Hematopoietic multipotent progenitor cell treated with erythropoietin and hydrocortisone succinate and interleukin-3 and kit ligand, for 17 days (in vitro differentiated cells): ENCODE results near the gene RAB43.
"Not testable (repeated sequence)": the region's sequence is repeated elsewhere in the genome, so short reads cannot be mapped to it uniquely, and the experiment has no call there.

Experiments used
- DNase-seq: peaks from one replicate; pipeline ENCODE4 v3.0.0-alpha.2; 2015; ENCODE audit warnings: low spot score

The RAB43 gene

DNA sequence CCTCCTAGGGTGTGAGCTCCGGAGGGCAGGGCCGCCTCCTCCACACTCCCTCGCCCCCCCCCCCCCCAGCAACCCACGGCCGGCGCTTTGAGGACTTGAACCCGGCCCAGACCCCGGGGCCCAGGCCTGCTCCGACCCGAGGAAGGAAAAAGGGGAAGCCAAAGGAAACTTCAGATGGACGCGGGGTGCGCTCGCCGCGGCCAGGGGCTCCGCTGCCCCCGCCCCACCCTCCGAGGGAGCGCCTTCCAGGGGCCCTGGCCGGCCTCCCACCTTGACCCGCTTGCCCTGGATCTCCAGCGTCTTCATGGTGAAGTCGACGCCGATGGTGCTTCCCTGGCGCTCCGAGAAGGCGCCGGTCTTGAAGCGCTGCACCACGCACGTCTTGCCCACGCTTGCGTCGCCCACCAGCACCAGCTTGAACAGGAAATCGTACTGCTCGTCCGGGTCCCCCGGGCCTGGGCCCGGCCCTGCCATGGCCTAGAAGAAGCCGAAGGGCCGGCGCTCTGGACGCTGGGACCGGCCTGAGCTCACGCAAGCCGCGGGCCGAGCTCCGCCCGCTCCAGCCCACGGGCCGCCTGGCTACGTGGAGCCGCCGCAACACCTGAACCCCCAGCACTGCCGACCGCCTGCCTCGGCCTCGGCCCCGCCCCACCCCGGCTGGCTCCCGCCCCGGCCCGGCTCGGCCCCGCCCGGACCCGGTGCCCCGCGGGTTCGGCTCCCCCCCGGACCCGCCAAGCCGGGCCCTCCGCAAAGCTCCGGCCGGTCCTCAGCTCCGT lies 400 bp downstream of the RAB43 start:
- DNase-seq = no peak

DNA sequence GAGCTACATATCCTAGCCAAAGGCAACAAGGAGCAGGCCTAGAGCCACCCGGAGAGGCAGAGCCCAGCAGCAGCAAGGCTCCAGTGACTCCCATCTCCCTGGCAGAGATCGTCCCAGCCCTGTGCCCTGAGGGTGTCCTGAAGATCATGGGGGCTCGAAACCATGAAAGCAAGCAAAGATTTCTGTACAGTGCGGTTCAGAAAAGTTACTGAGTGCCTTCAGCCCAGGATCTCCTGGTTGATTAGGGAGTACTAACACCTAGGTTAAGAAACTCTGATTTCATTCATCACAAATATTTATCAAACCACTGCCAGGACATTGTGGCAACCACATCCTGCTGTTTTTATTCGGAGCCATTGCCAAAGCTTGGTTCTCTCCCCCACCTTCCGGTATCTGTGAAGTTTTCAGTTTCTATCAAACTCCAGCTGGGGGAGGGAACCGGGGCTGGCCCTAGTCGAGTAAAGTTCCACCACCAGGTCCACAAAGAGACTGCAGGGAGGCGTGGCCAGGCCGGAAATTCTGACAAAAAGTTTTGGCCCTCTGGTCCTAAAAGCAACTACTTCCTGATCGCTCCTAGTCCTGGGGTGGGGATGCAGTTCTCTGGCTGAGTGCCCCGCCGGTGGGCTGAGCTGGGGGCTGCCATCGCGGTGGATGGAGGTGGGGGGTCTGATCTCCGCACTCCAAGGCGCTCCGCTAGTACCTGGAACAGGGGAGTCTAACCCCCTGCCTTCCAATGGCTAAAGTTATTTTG lies 1.2 kb downstream of the RAB43 start:
- peak; percentile 49 for DNase-seq

GRCh38 chr3:129119365-129120100 lies 2.1 kb downstream of the RAB43 start:
- DNase-seq = no peak

DNA sequence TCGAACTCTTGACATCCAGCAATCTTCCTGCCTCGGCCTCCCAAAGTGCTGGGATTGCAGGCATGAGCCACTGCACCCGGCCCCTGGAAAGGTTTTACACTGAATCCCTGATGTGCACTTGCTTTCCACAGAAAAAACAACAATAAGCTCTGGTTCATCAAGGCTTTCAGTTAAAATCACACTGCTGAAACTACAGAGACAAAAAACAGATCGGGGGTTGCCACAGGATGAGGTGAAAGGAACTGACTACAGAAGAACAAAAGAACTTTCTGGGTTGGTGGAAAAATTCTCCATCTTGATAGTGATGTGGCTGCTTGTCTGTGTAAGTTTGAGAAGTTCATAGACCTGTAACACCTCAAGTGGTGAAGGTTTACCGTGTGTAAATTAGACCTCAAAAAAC lies 2.9 kb downstream of the RAB43 start:
- no peak for DNase-seq

DNA sequence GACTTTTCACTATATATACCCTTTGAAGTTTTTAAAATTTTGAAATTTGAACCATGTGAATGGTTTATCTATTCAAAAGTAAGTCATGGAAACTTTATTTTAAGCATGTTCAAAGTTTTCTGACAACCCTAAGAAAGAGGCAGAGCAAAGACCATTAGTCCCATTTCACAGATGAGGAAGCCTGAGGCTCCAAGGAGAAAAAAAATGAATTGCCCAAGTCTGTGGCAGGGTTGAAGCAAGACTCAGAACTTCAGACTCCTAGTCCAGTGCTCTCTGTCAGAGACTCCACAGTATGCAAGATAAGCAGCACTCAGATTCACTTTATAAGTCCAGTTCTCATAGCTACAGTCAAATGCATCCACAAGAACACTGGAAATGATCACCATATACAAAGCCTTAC lies 4.5 kb downstream of the RAB43 start:
- DNase-seq = no peak

DNA sequence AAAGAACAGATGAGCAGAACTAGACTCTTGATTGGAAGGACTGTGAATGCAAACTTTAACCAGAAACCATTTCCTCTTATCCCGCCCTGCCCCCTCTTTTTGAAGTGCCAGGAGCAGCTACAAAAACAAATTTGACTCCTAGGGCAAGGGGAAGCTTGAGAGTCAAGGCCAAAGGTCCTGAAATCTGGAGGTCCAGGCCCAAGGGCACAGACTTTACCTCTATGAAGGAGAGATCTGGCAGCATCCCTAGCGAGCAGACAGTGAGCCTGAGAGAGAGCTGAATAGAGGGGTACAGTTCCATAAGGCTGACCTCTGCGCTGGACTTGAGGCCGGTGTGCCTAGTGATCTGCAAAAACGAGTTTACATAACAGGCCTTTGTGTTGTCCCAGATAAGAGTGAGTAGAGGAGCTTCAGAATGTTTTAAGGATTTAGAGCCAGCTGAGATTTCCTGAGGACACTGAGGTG lies 5.1 kb downstream of the RAB43 start:
- DNase-seq = no peak

DNA sequence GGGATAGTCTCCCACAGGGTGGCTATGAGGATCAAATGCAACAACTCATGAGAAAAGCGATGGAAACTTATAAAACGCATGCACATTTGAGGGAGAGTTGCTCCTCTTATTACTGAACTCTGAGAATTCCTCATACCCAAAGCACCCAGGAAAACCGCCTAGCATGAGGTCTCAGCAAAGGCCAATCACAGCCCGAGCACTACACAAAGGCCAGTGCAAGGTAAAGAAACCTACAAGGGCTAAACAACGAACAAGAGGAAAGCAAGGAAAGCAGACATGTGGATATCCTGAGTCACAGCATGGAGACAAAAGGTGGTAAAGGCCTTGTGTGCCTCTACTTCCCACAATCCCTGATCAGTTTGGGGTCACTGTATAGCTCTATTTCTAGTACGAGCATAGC lies 7.1 kb downstream of the RAB43 start:
- DNase-seq = no peak

DNA sequence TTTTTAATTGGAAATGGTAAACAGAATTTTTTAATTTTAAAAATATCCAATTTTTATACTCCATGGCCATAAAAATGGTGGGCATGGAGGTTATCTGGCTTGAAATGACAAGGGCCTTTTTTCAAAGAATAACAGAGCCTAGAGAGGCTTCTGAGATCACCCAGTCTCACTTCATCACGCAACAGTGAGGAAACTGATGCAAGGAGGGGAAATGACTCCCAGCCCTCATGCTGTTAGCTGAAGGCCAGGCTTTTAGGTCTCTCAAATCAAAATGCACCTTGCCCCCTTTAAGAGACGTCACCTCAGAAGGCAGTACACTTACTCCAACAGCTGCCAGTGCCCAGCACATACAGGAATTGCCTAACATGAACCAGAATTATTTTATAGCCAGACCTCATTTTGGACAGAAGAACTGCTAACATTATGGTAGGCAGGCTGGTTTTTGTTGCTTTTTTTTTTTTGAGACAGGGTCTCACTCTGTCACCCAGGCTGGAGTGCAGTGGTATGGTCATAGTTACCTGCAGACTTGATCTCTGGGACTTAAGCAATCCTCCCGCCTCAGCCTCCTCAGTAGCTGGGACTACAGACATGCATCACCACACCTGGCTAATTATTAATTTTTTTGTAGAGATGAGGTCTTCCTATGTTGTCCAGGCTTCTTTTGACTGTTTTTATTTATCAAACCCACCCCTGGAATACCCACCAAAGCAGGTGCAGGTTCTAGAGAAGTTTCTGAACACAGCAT lies 9.1 kb downstream of the RAB43 start:
- no peak for DNase-seq

GRCh38 chr3:129111076-129111780 lies 10.4 kb downstream of the RAB43 start:
- DNase-seq = not testable (repeated sequence)

- no peak for DNase-seq
Measured at GRCh38 chr3:129107793-129108192, 13.8 kb downstream of the RAB43 start.

DNA sequence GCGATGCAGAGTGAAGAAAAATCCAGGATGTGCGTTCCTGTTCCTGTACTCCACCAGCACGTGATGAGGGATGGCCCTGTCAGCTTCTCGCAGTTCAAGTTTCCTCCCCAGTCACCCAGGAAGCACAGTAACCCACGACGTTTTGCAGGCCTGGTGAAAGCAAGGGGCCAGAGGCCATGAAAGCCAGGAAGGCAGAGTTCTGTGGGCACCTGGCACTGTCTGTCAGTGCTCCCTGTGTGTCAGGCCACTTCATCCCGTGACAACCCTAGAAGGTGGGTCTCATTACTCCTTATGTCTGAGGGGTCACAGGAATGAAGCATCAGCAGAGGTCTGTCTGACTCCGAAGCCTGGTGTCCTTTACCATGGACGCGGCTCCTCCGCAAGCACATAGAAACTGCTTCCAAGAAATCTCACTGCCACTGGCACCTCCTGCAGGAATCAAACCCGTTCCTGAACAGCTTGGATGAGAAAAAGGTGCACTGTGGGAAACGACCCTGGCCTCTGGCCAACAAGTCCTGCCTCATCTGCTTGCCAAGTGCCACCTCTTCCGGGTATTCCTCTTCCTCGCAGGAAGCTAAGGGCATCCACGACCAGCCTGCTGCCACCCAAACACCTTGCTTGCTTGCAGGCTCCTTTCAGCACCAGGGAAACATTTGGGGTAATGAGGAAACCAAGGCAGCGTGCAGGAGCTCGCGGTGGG lies 14.6 kb downstream of the RAB43 start:
- no peak for DNase-seq

GRCh38 chr3:129106320-129106719 lies 15.3 kb downstream of the RAB43 start:
- DNase-seq = peak; percentile 57

GRCh38 chr3:129105862-129106261 lies 15.7 kb downstream of the RAB43 start:
- no peak for DNase-seq

DNA sequence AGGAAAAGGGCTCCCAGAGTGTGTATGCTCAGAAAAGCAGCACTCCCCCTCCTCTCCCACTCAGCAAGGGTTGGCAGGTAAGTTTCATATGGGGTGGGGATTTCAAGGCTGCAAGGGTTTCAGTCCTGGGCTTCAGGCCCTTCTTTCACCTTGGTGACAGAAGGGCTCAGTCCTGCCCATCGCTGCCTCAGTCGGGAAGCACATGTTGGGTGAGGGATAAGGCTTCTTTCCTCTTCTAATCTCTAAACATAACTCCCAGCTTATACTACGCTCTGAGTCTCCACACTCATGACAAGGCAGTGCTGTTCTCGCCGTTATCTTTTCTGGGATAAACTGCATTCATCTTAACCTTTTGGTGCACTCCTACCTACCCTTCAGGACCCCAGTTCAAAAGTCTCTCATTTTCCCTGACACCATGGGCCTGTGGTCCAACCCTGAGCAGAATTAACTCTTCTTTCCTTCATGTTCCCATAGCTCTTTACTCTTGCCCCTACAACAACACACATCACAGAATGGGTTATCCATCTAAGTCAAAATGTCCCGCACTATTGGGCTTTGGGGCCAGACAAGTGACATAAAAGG lies 17.0 kb downstream of the RAB43 start:
- DNase-seq = no peak

DNA sequence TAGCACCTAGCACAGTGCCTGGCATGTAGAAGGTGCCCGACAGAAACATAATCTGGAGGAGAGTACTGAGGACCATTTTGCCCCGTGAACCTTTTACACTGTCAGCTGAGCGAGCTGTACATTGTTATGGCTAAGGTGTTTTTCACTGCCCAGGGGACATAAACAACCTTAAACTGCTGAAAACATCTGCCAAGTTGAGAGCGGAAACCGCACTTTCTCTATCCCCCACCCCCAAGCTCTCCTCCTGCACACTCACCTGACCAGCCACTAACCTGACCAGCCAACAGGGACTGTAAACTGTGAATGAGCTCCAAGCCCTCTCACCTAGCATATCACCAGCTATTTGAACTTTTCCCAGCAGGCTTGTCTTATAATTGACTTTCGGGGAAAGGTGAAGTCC lies 17.6 kb downstream of the RAB43 start:
- DNase-seq = no peak

DNA sequence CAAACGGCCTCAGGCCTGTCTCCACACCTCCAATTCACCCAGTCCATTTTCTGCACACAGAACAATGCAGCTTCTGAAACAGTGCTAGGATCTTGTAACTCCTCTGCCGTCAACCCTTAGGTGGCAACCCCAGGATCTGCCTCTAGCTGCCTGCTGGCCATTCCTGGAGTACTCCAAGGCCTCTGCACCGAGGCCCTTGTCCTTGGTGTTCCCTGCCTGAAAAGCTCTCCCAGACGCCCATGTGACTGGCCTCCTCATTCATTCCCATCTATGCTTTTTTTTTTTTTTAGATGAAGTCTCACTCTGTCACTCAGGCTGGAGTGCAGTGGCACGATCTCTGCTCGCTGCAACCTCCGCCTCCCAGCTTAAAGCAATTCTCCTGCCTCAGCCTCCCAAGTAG lies 18.3 kb downstream of the RAB43 start:
- DNase-seq = no peak

DNA sequence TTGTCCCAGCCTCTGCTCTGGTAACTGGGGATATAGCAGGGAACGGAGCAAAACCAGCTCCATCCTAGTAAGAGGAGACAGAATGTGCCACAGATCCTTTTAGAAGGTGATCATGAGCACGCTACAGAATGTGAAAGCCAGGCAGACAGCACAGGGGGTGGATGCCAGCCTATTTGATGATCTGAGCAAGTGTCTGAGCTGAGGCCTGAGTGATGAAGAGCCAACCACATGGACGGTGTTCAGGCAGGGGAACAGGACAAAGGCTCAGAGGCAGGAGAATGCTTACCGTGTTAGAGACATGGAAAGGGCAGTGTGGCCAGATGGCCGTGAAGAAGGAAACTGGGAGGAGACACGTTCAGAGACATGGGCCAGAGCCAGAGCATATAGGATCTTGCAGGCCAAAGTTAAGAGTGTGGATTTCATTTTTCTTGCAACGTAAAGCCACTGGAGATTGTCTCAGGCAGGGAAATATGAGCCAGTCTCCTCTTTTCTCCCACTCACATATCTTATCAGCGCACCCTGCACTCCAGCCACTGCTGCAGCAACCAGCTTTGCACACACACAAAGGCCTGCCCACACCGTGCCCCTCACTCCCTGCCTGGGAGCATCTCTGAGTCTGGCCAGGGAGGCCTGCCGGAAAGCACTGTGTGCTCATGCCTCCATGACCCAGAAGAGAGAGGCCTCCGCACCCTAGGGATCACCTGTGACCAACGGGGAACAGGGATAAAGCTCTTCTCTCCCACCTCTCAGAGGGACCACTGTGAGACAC lies 20.1 kb downstream of the RAB43 start:
- DNase-seq = no peak

DNA sequence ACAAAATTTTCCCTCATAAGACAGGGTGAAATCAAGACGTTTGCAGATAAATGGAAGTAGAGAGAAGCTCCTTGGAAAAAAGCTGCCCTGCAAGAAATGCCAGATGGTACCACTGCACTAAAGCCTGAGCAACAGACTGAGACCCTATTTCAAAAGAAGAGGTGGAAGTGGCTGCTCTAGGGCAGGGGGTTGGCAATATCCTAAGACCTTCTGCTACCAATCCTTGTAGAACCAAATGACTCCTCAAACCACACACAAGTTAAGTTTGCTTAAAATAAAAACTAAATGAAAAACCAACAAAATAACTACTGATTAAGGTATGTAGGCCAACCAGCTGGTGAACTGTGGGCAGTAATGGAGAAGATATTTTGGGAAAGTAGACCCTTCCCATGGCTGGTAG lies 21.3 kb downstream of the RAB43 start:
- no peak for DNase-seq

DNA sequence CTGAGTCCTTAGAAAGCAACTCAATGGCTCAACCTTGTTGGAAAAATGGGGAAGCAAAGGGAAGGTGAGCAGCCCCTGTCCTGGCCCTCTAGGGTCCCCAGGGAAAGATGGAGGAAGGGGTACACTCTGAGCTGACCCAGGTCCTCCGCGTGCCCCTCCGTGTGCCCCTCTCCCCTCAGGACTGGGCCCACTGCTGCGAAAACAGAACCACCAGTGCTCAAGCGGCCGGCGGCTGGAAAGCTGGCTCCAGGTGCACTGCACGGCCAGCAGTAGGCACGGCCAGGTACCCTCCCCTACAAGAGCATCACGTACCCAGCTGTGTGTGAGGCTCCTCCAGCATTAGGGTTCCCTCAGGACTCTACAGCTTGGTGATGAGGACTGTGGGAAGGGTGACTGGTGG lies 26.3 kb downstream of the RAB43 start:
- no peak for DNase-seq

DNA sequence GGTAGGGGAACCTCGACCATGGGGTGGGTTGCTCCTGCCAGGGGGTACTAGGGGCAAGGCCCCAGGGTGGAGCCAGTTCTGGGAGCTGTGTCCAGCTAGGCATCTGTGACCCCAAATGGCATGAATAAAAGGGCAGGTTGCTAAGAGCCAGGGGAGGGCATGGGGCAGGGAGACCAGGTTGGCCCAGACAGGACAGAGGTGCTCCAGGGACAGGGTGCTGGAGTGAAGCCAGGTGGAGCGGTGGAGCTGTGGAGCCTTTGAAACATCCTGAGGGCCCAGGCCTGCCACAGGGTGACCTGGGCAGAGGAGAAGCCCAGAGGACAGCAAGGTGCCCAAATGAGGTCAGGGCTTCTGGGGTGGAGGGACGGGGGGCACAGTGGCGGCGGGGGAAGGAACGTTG lies 33.3 kb downstream of the RAB43 start:
- DNase-seq = not testable (repeated sequence)
